Activated naive CD4-positive, alpha-beta T cell treated with anti-CD3 and anti-CD28 coated beads for 36 hours (primary cell): ENCODE results near the gene FBXO42. TPM values are rescaled to one million over a fixed set of nuclear protein-coding genes. Genes with fewer than 3 reads are reported as not detected.
A peak's percentile ranks its signal among the peaks of the same experiment; 100 is the strongest.
"Not testable (repeated sequence)": the region's sequence is repeated elsewhere in the genome, so short reads cannot be mapped to it uniquely, and the experiment has no call there.

Experiments
- CTCF ChIA-PET: fragments of 350-600 bp; sonication (Branson Sonifier 250); formaldehyde crosslinking; loops from one replicate; lab custom pipeline; 2021; ENCODE audit warnings: antibody characterized with exemption; lab: Charles Lee
- DNase-seq: peaks from one replicate; pipeline ENCODE4 v3.0.0-alpha.2; 2020
- H3K27ac Mint-ChIP-seq: one replicate; pipeline ENCODE4 v1.8.0; 2021; ENCODE audit warnings: mild to moderate bottlenecking, mixed read lengths
- H3K27me3 Mint-ChIP-seq: one replicate; pipeline ENCODE4 v1.8.0; 2021; ENCODE audit warnings: low read depth, mixed read lengths
- H3K36me3 Mint-ChIP-seq: one replicate; pipeline ENCODE4 v1.8.0; 2021; ENCODE audit warnings: low read depth, mixed read lengths
- H3K4me1 Mint-ChIP-seq: one replicate; pipeline ENCODE4 v1.8.0; 2021; ENCODE audit warnings: low read depth, mixed read lengths
- H3K4me3 Mint-ChIP-seq: one replicate; pipeline ENCODE4 v1.8.0; 2021; ENCODE audit warnings: mild to moderate bottlenecking, moderate library complexity, mixed read lengths
- H3K9me3 Mint-ChIP-seq: one replicate; pipeline ENCODE4 v1.8.0; 2021; ENCODE audit warnings: mixed read lengths
- intact Hi-C: fragments of 100-400 bp; cut with micrococcal nuclease; formaldehyde crosslinking; loops from one replicate; pipeline ENCODE4 v1.15.1; 2023
- total RNA-seq, 2 experiments: library from RNA; stranded (reverse); gene quantifications; one replicate each; pipeline ENCODE4 v1.2.3, GENCODE V29; 2021

FBXO42 gene
- total RNA-seq, 2 experiments from 2014 or later = 7.5 to 10.2 TPM

DNA sequence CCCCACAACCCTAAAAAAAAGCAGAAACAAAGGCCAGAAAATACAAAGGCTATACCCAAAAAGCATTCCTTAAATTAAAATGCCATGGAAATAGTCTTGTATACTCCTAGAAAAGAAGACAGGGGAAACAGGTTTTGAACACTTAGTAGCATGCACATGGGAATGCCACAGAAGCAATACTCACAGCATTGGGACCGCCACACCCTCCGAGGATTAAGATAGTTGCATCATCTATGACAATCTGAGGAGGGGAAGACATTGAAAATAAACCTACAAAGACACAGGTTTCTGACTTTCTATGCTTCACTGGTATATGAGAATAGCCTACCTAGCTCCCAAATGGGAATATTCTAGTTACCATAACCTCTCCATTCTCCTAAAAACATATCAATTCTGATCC, 99.4 kb downstream of the FBXO42 start:
- Mint-ChIP-seq H3K27ac (no peak overlapping the region), H3K36me3 (no peaks in the 10 kb centered on the region), H3K27me3 (no peaks in the 10 kb centered on the region), H3K9me3 (no peaks in the 10 kb centered on the region), H3K4me3 (no peak overlapping the region), H3K4me1 (peaks cover 22% of the 10 kb centered on the region)
- DNase-seq = no peak
- intact Hi-C loops = no loop called here
- CTCF ChIA-PET = no interaction called here

DNA sequence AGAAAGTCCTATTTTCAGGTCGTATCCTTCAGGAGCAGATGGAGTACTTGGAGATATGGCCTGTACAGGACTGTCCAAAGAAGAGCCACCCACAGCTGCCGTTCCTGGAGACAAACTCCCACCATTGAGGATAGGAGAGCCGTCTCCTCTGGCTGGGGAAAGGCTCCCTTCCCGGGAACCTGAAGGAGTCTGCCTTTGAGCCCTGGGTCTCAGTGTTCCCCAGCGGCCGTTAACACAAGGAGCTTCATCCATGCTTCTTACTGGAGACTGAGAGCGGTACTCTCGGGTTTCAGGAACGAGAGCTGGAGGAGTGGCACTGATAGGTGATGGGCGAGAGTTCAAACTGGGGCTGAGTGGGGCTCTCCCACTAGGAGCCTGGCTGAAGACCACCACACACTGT, 100.9 kb downstream of the FBXO42 start:
- CTCF ChIA-PET = interaction anchor here (0.5 kb wide), 1 partner anchor 658 kb away, joined by 3 read pairs; no protein-coding TSS in a partner anchor
- H3K4me3 Mint-ChIP-seq = no peak overlapping the region
- H3K36me3 Mint-ChIP-seq = peaks cover 1% of the 10 kb centered on the region
- no peak overlapping the region for H3K27ac Mint-ChIP-seq
- no peaks in the 10 kb centered on the region for H3K27me3 Mint-ChIP-seq
- peaks cover 22% of the 10 kb centered on the region for H3K4me1 Mint-ChIP-seq
- H3K9me3 Mint-ChIP-seq = no peaks in the 10 kb centered on the region
- DNase-seq = no peak
- intact Hi-C loops = no loop called here

DNA sequence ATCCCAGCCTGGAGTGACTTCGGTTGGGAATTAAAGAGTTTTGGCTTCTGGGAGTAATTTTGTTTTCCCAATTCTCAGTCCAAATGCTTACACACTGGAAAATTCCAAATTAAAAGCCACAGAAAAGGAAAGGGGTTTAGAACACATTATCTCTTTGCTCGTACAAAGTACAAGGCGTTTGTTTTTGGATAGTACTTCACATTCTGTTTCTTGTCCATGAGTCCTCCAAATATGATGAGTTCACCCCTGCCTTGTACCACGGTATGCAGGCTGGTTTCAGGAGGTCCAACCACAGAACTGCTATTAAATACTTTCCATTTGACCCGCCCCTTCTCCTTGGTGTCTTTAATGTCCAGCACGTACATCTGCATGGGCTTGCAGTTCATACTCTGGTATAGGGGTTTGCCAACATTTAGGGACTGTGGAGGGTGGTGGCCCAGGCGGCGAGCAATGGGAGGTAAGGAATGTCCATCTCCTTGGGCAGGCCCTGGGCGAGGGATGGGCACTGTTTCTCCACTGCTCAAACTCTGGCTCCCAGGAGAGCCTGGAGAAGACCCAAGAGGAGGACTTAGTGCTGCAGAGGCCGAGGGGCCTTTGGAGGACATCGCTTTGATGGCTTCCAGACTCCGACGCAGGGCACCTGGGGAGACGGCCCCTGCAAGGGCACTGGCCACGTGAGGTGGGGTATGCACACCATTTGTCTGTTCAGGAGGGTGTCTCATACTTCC, 101.6 kb downstream of the FBXO42 start:
- no peak for DNase-seq
- Mint-ChIP-seq H3K36me3 (peaks cover 1% of the 10 kb centered on the region), H3K9me3 (no peaks in the 10 kb centered on the region), H3K4me3 (no peak overlapping the region), H3K27ac (no peak overlapping the region), H3K4me1 (peaks cover 22% of the 10 kb centered on the region), H3K27me3 (no peaks in the 10 kb centered on the region)
- CTCF ChIA-PET = no interaction called here
- intact Hi-C loops = no loop called here

DNA sequence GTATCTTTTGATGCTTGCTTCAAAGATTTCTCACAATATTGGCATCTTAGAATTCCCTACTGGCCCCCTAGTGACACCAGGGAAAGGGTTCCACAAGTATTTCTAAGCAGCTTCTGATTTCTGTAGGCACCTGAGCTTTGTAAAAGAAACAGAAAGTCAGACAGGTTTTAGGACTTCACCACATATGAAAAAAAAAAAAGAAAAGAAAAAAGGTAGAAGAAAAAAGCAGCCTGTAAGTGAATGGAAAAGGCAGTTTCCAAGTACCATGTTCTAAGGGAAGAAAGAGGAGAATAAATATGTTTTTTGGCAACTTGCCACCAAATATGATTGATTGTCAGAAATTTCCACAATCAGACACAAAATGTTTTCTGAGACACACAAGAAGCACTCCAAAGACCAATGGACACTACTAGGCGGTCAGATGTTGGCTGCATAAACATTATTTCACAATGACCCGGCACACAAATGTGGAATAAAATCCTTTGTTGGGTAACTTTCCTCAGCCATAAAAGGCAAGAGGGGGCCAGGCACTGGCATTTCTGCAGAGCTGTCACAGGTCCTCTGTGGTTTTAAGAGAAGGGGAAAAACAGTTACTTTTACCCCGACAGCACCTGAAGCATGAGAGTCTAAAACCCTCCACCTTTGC, 102.6 kb downstream of the FBXO42 start:
- no peak for DNase-seq
- intact Hi-C loops = no loop called here
- H3K36me3 Mint-ChIP-seq = peaks cover 1% of the 10 kb centered on the region
- H3K4me1 Mint-ChIP-seq = peaks cover 22% of the 10 kb centered on the region
- no peaks in the 10 kb centered on the region for H3K27me3 Mint-ChIP-seq
- no peak overlapping the region for H3K4me3 Mint-ChIP-seq
- peak overlapping the region; percentile 48 for H3K27ac Mint-ChIP-seq
- CTCF ChIA-PET = interaction anchor here (0.6 to 1.6 kb wide), 2 partner anchors 171 to 458 kb away, joined by 3 to 5 read pairs; no protein-coding TSS in a partner anchor
- no peaks in the 10 kb centered on the region for H3K9me3 Mint-ChIP-seq

- intact Hi-C loops = no loop called here
- peaks cover 25% of the 10 kb centered on the region for H3K4me1 Mint-ChIP-seq
- no peak overlapping the region for H3K4me3 Mint-ChIP-seq
- H3K9me3 Mint-ChIP-seq = no peaks in the 10 kb centered on the region
- H3K36me3 Mint-ChIP-seq = peaks cover 1% of the 10 kb centered on the region
- DNase-seq = no peak
- H3K27me3 Mint-ChIP-seq = no peaks in the 10 kb centered on the region
- CTCF ChIA-PET = interaction anchor here (0.6 to 2.3 kb wide), 4 partner anchors 11 to 457 kb away, joined by 3 to 6 read pairs (median 4); no protein-coding TSS in a partner anchor
- peak overlapping the region; percentile 75 for H3K27ac Mint-ChIP-seq
These were observed 103.4 kb downstream of the FBXO42 start for GRCh38 chr1:16248603-16249516.

GRCh38 chr1:16248007-16248436, 104.3 kb downstream of the FBXO42 start:
- peaks cover 1% of the 10 kb centered on the region for H3K36me3 Mint-ChIP-seq
- intact Hi-C loops = no loop called here
- H3K4me3 Mint-ChIP-seq = no peak overlapping the region
- no peak for DNase-seq
- CTCF ChIA-PET = interaction anchor here (0.7 to 2.3 kb wide), 7 partner anchors 10 to 1471 kb away, joined by 3 to 6 read pairs (median 3); no protein-coding TSS in a partner anchor
- H3K9me3 Mint-ChIP-seq = no peaks in the 10 kb centered on the region
- no peak overlapping the region for H3K27ac Mint-ChIP-seq
- peaks cover 25% of the 10 kb centered on the region for H3K4me1 Mint-ChIP-seq
- H3K27me3 Mint-ChIP-seq = no peaks in the 10 kb centered on the region

- no peaks in the 10 kb centered on the region for H3K9me3 Mint-ChIP-seq
These were observed 104.8 kb downstream of the FBXO42 start for GRCh38 chr1:16247441-16247840.

GRCh38 chr1:16246961-16247360, 105.3 kb downstream of the FBXO42 start:
- Mint-ChIP-seq H3K9me3 (no peaks in the 10 kb centered on the region), H3K36me3 (peaks cover 1% of the 10 kb centered on the region), H3K27ac (peak overlapping the region; percentile 35), H3K4me3 (no peak overlapping the region), H3K4me1 (peaks cover 25% of the 10 kb centered on the region), H3K27me3 (no peaks in the 10 kb centered on the region)
- CTCF ChIA-PET = interaction anchor here (0.8 to 2.3 kb wide), 4 partner anchors 9 to 171 kb away, joined by 3 to 6 read pairs (median 4); no protein-coding TSS in a partner anchor
- intact Hi-C loops = no loop called here
- no peak for DNase-seq

More at GRCh38 chr1:16247441-16247840, 104.8 kb downstream of the FBXO42 start:
- Mint-ChIP-seq H3K4me1 (peaks cover 25% of the 10 kb centered on the region), H3K27me3 (no peaks in the 10 kb centered on the region), H3K27ac (no peak overlapping the region), H3K36me3 (peaks cover 1% of the 10 kb centered on the region), H3K4me3 (no peak overlapping the region)
- CTCF ChIA-PET = interaction anchor here (0.7 to 2.3 kb wide), 5 partner anchors 9 to 1470 kb away, joined by 3 to 6 read pairs (median 3); no protein-coding TSS in a partner anchor
- DNase-seq = no peak
- intact Hi-C loops = no loop called here

DNA sequence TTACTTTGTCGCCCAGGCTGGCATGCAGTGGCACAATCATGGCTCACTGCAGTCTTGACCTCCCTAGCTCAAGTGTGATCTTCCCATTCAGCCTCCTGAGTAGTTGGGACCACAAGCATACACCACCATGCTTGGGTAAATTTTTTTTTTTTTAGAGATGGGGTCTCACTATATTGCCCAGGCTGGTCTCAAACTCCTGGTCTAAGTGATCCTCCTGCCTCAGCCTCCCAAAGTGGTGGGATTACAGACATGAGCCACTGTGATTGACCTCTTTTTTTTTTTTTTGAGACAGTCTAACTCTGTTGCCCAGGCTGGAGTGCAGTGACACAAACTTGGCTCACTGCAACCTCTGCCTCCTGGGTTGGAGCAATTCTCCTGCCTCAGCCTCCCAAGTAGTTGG, 106.0 kb downstream of the FBXO42 start:
- H3K9me3 Mint-ChIP-seq, H3K27me3 Mint-ChIP-seq, intact Hi-C loops, DNase-seq, H3K36me3 Mint-ChIP-seq, H3K4me3 Mint-ChIP-seq, H3K27ac Mint-ChIP-seq: not testable (repeated sequence)
- H3K4me1 Mint-ChIP-seq = peaks cover 25% of the 10 kb centered on the region
- CTCF ChIA-PET = interaction anchor here (0.9 to 3.1 kb wide), 3 partner anchors 42 to 328 kb away, joined by 3 to 22 read pairs (median 14); no protein-coding TSS in a partner anchor

- peaks cover 21% of the 10 kb centered on the region for H3K4me1 Mint-ChIP-seq
- peaks cover 1% of the 10 kb centered on the region for H3K36me3 Mint-ChIP-seq
- no peaks in the 10 kb centered on the region for H3K9me3 Mint-ChIP-seq
- CTCF ChIA-PET = interaction anchor here (0.9 to 3.1 kb wide), 4 partner anchors 42 to 327 kb away, joined by 3 to 22 read pairs (median 8); no protein-coding TSS in a partner anchor
- H3K27ac Mint-ChIP-seq = no peak overlapping the region
- H3K27me3 Mint-ChIP-seq = no peaks in the 10 kb centered on the region
- no peak for DNase-seq
- intact Hi-C loops = loop anchor here (2.0 kb wide), 1 partner anchor 121 kb away; the partner anchor contains the start of gene SZRD1
- no peak overlapping the region for H3K4me3 Mint-ChIP-seq
These were observed 106.6 kb downstream of the FBXO42 start for GRCh38 chr1:16245476-16246196.

- CTCF ChIA-PET = interaction anchor here (0.6 to 3.1 kb wide), 14 partner anchors 12 to 171 kb away, joined by 3 to 22 read pairs (median 4); partner anchors contain the start of gene FAM131C
- Mint-ChIP-seq H3K27ac (no peak overlapping the region), H3K9me3 (no peaks in the 10 kb centered on the region), H3K4me1 (peaks cover 16% of the 10 kb centered on the region), H3K27me3 (no peaks in the 10 kb centered on the region), H3K4me3 (no peak overlapping the region), H3K36me3 (peaks cover 1% of the 10 kb centered on the region)
- intact Hi-C loops = loop anchor here (1.0 to 2.0 kb wide), 5 partner anchors 38 to 235 kb away; partner anchors contain the start of gene SZRD1
- DNase-seq = no peak
These were observed 107.5 kb downstream of the FBXO42 start for GRCh38 chr1:16244650-16245285.
